Stimulated activated CD8-positive, alpha-beta memory T cell treated with anti-CD3 and anti-CD28 coated beads, Interleukin-7, amount 100 ng/mL, for 48 hours (primary cell): ENCODE measurements around the gene PLD1.
"Not testable (repeated sequence)": the region's sequence is repeated elsewhere in the genome, so short reads cannot be mapped to it uniquely, and the experiment has no call there.

ENCODE experiments used
- DNase-seq, 2 donors: peaks; one replicate each; pipeline ENCODE4 v3.0.0-alpha.2; 2020; ENCODE audit warnings: low read depth in 1 of 2; ENCODE audit errors: extremely low read depth in 1 of 2

The PLD1 gene

GRCh38 chr3:171703144-171703543 is 107.1 kb downstream of the PLD1 start:
- no peak for DNase-seq

DNA sequence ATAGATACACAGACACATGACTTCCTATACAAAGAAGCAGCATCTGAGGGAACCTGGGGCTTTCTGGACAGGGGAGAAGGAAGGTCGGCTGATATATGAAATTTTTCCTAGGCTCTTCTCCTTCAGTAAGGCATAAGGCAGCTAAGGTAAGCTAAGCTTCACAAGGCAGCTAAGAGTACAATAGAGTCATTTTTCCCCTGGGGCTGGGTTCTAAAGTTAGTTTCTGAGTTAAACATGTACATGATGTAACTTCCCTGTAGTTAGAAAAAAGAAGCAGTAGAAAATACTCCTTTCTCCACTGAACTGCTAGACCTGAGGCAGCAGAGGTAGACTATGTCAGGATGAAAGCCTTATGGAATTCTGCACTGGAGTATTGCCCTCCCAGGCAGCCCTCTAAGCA is 109.6 kb downstream of the PLD1 start:
- DNase-seq, result no peak

DNA sequence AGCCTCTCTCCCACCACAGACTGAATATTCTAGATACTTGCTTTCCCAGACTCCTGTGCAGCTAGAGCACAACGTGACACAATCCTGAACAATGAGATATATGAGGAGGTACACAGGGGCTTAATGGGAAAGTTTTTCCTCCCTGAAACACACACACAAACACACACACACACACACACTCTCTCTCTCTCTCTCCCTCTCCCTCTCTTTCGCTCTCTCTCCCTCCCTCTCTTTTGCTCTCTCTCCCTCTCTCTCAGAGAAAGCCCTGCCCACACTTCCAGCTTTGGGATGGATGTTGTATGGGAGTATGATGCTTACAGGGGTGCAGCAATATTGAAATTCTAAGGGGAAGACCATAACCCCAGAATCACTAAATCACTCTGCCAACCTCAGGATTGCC is 110.1 kb downstream of the PLD1 start:
- no peak for DNase-seq

GRCh38 chr3:171699601-171700000 is 110.7 kb downstream of the PLD1 start:
- no peak for DNase-seq

GRCh38 chr3:171696805-171697204 is 113.5 kb downstream of the PLD1 start:
- no peak for DNase-seq

DNA sequence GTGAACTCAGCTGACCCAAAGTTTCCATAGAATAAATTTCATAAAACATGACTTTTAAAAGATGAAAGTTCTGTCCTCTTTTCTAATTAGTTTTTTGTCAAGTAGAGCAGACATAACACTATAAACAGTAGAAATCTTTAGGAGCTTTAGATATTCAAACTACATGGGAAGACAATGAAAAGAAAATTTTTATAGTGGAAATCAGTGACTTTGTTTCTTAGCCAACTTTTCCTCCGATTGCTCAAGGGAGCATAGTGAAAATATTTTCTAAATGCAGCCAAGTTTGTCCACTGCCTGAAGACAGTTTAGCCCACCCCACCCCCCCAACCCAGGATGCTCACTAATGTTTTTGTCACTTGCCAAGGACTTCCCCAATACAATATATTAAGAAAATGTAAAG is 114.9 kb downstream of the PLD1 start:
- DNase-seq, result no peak

DNA sequence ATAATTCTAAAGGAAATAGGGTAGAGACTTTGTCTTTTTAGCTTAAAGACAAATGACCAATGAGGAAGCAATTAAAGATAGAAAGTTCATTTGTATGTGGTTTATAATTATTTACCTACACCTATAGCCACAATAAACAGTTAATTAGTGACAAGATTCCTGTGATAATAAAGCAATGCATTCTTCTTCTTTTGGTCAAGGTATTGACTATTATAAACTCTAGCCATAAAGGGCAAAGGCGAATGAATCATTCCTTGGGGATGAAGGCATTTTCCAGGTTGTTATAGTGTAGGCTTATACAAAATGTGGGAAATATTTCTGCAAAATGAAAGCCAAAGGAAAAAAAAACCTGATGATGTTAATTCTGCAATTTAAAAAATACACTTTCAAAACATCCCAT is 115.4 kb downstream of the PLD1 start:
- DNase-seq, result no peak

DNA sequence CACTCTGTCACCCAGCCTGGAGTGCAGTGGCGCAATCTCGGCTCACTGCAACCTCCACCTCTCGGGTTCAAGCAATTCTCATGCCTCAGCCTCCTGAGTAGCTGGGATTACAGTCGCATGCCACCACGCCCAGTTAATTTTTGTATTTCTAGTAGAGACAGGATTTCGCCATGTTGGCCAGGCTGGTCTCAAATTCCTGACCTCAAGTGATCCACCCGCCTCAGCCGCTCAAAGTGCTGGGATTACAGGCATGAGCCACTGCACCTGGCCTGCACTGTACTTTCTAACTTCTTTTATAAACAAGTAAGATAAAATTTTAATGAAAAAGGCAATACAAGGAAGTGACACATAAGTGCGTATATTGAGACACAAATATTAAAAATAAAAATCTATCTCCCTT is 117.7 kb downstream of the PLD1 start:
- DNase-seq, result not testable (repeated sequence)

GRCh38 chr3:171691485-171691884 is 118.8 kb downstream of the PLD1 start:
- no peak for DNase-seq

- no peak for DNase-seq
Observed at GRCh38 chr3:171690281-171690680, 120.0 kb downstream of the PLD1 start.

- DNase-seq, result no peak
Observed at GRCh38 chr3:171688593-171688992, 121.7 kb downstream of the PLD1 start.

DNA sequence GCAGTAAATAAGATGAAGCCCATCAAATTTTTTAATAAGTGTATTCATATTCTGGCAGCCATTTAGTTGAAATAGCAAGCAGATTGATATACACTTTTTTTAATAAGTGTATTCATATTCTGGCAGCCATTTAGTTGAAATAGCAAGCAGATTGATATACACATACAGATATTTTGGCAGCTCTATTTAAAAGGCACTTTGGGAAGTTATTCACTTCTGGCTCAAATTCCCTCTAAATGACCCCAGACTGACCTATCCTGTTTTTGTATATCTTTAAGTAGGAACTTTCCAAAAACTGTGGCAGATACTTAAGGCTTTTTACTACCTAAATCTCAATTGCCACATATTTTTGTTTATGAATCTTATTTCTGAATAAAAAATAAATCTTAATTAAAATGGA is 122.3 kb downstream of the PLD1 start:
- no peak for DNase-seq

DNA sequence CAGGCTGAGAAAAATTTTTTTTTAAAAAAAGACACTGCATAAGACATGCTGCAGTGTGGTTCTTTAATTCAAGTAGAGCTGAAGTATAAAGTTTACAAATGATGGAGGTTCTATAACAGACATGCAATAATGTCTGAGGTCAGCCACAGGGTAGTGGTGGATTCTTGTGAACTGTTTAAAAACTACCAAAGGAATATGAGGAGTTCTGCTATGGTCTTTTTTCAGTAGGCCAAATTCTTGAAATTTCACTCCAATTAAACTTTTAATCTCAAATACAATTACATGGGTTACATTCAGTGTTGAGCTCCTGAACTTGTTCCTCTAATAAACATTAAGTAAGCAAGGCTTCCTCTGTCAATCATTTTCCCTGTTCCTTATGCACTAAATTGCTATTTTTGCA is 122.7 kb downstream of the PLD1 start:
- DNase-seq, result no peak

DNA sequence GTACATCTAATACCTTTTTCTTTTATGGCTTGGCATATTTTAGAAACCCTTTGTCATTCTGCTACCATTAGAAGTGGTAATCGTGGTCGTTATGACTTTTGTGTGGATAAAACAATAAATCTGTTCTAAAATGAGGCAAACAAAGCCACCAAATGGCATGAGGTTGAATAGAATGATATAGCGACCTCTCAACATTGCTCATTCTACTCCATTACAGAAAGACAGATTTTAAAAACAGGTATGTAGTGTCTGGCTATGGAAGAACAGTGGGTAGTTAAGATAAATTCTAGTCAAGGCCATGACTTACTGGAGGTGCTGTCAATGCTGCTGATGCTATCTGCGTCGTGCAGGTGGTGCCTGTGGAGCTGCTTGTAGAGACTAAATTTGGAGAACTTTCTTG is 123.2 kb downstream of the PLD1 start:
- no peak for DNase-seq

DNA sequence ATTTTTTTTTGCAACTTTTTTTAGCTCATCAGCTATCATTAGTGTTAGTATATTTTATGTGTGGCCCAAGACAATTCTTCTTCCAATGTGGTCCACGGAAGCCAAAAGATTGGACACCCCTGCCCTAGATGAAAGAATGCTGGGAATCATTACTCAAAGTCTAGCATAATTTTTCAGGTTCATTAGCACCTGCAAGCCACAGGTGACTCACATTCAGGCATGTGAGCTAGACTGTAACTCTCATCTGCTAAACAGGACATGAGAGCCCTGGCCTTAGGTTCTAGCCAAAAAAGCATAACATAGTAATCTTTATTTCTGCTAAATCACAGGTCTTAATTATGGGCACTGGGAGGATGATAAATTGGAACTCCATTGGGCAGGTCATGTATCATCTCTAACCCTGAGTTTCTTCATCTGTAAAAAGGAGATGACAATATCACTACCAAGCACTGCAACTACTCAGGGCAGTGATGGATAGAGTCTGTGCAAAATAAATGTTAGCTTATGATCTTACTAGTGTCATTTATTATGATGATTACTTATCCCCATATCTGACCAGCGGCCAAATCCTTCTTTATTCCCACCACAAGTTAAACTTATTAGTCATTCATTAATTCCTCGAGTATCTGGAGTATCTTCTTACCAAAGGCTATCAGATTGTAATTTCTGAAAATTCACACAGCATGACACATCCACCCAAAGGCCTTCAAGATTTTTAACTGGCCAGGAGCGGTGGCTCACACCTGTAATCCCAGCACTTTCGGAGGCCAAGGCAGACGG is 125.0 kb downstream of the PLD1 start:
- no peak for DNase-seq

DNA sequence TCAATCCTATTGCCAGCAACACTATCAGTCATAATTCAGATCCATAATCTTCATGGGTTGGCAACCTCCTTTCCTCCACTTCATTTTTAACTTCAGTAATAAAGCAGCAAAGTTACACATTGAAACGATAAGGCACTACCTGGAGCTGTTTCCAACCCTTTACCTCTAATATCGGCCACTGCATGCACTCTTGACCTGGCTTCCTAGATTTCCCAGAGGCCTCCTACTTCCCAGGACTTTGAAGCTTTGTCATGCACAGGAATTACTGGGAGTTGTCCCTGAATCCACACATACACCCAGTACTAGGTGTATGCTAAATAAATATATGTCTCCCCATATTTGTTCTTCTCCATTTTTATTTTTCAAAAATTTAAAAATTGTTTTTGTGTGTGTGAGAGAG is 126.1 kb downstream of the PLD1 start:
- no peak for DNase-seq

- DNase-seq, result no peak
Observed at GRCh38 chr3:171682743-171683142, 127.5 kb downstream of the PLD1 start.

- DNase-seq, result no peak
Observed at GRCh38 chr3:171680726-171681411, 129.4 kb downstream of the PLD1 start.

DNA sequence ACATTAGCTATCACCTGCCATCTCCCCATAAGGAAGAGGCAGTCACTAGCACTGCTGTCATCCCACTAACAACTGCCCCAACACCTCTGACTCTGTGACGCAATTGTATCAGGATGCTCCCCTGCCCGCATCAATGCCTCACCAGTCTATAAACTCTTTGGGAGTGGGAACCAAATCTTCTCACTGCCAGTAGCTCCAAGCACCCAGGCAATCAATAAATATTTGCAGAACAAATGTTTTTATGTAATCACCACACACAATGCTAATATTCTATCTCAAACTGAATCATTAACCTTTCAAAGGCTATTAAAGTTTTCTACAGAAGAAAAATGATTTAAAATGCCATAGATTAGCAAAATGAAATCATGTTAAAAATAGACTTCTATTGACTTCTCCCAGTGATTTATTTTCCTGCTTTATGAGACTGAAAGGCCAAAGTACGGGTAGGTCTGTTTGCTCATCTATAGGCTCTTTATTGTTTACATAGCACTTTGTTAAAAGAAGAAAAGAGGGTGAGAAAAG is 131.3 kb downstream of the PLD1 start:
- DNase-seq, result no peak

- no peak for DNase-seq
Observed at GRCh38 chr3:171677706-171678105, 132.6 kb downstream of the PLD1 start.

- DNase-seq, result no peak
Observed at GRCh38 chr3:171676601-171677175, 133.6 kb downstream of the PLD1 start.

- DNase-seq, result no peak
Observed at GRCh38 chr3:171673951-171674350, 136.3 kb downstream of the PLD1 start.
